Measurements from ENCODE around the gene LRRC7. TPM values are rescaled to one million over a fixed set of nuclear protein-coding genes. Genes with fewer than 3 reads are reported as not detected.

Gene LRRC7
- total RNA-seq, 4 donors from 2014 or later = 0.07 to 1.9 (median 0.62) TPM

- TF ChIP-seq CTCF (IDR thresholded peaks at IDR 0.05) (no peak), POLR2AphosphoS5 (IDR thresholded peaks at IDR 0.05) (no peak), POLR2A (IDR thresholded peaks at IDR 0.05) (no peak), EP300 (IDR thresholded peaks at IDR 0.05) (no peak)
Measured at GRCh38 chr1:70079546-70079945, 511.8 kb downstream of the LRRC7 start.

GRCh38 chr1:70083519-70083918, 515.8 kb downstream of the LRRC7 start:
- no peaks in the 10 kb centered on the region for H3K27me3 ChIP-seq
- peaks cover 0 to 3% (median 0%) of the 10 kb centered on the region in 3 donors for H3K9me3 ChIP-seq
- no peak for ATAC-seq
- H3K36me3 ChIP-seq = no peaks in the 10 kb centered on the region
- TF ChIP-seq POLR2AphosphoS5 (IDR thresholded peaks at IDR 0.05) (no peak), POLR2A (IDR thresholded peaks at IDR 0.05) (no peak), CTCF (IDR thresholded peaks at IDR 0.05) (no peak), EP300 (IDR thresholded peaks at IDR 0.05) (no peak)
- WGBS, 2 donors (ENCODE audit: low coverage in 1 of 2) = 70 to 71% methylated on average over 3 of the region's 3 CpGs
- H3K4me1 ChIP-seq = no peaks in the 10 kb centered on the region
- H3K4me3 ChIP-seq = no peak overlapping the region
- H3K27ac ChIP-seq = no peak overlapping the region

More at GRCh38 chr1:70079546-70079945, 511.8 kb downstream of the LRRC7 start:
- H3K27ac ChIP-seq = no peak overlapping the region
- peaks cover 0 to 3% (median 0%) of the 10 kb centered on the region in 3 donors for H3K9me3 ChIP-seq
- no peaks in the 10 kb centered on the region for H3K27me3 ChIP-seq
- H3K36me3 ChIP-seq = no peaks in the 10 kb centered on the region
- no peaks in the 10 kb centered on the region for H3K4me1 ChIP-seq
- ATAC-seq = no peak
- H3K4me3 ChIP-seq = no peak overlapping the region
- 65 to 80% methylated on average over 2 of the region's 2 CpGs for WGBS, 2 donors (ENCODE audit: low coverage in 1 of 2)

- 67 to 73% methylated on average over 1 of the region's 1 CpG for WGBS, 2 donors (ENCODE audit: low coverage in 1 of 2)
- Histone ChIP-seq H3K27me3 (no peaks in the 10 kb centered on the region), H3K27ac (no peak overlapping the region), H3K4me3 (no peak overlapping the region), H3K4me1 (no peaks in the 10 kb centered on the region), H3K36me3 (no peaks in the 10 kb centered on the region), H3K9me3 (peaks cover 0 to 3% (median 0%) of the 10 kb centered on the region in 3 donors)
- ATAC-seq = no peak
- TF ChIP-seq POLR2AphosphoS5 (IDR thresholded peaks at IDR 0.05) (no peak), EP300 (IDR thresholded peaks at IDR 0.05) (no peak), CTCF (IDR thresholded peaks at IDR 0.05) (no peak), POLR2A (IDR thresholded peaks at IDR 0.05) (no peak)
Measured at GRCh38 chr1:70084314-70084915, 516.7 kb downstream of the LRRC7 start.

GRCh38 chr1:70085521-70085920, 517.8 kb downstream of the LRRC7 start:
- no peak for TF ChIP-seq CTCF (IDR thresholded peaks at IDR 0.05)
- TF ChIP-seq POLR2A (IDR thresholded peaks at IDR 0.05) = no peak
- no peaks in the 10 kb centered on the region for H3K36me3 ChIP-seq
- H3K4me1 ChIP-seq = no peaks in the 10 kb centered on the region
- no peak overlapping the region for H3K4me3 ChIP-seq
- ATAC-seq = no peak
- H3K9me3 ChIP-seq = peaks cover 0 to 3% (median 0%) of the 10 kb centered on the region in 3 donors
- H3K27me3 ChIP-seq = no peaks in the 10 kb centered on the region
- H3K27ac ChIP-seq = no peak overlapping the region

- Histone ChIP-seq H3K27ac (no peak overlapping the region), H3K4me1 (no peaks in the 10 kb centered on the region), H3K27me3 (no peaks in the 10 kb centered on the region), H3K9me3 (peaks cover 0 to 3% (median 0%) of the 10 kb centered on the region in 3 donors), H3K36me3 (no peaks in the 10 kb centered on the region), H3K4me3 (no peak overlapping the region)
- ATAC-seq = no peak
- 95 to 100% methylated on average over 1 of the region's 1 CpG for WGBS, 2 donors (ENCODE audit: low coverage in 1 of 2)
- TF ChIP-seq POLR2A (IDR thresholded peaks at IDR 0.05) (no peak), CTCF (IDR thresholded peaks at IDR 0.05) (no peak), POLR2AphosphoS5 (IDR thresholded peaks at IDR 0.05) (no peak), EP300 (IDR thresholded peaks at IDR 0.05) (no peak)
Measured at GRCh38 chr1:70086897-70087296, 519.2 kb downstream of the LRRC7 start.

Measured in gastroesophageal sphincter (tissue), 4 donors.